HFFc6 (cell line): Measurements from ENCODE around the gene RNF213. TPM values are rescaled to one million over a fixed set of nuclear protein-coding genes. Genes with fewer than 3 reads are reported as not detected.
A peak's percentile ranks its signal among the peaks of the same experiment; 100 is the strongest.

Experiments used
- DNase-seq: peaks from one replicate; pipeline ENCODE4 v3.0.0-alpha.2; 2018
- H3K27ac Mint-ChIP-seq: 2 replicates; pipeline ENCODE4 v1.8.0; 2020; ENCODE audit warnings: mild to moderate bottlenecking, mixed read lengths
- H3K27me3 Mint-ChIP-seq: 2 replicates; pipeline ENCODE4 v1.8.0; 2021; ENCODE audit warnings: mild to moderate bottlenecking, moderate library complexity, mixed read lengths; ENCODE audit not compliant: insufficient read depth
- H3K36me3 Mint-ChIP-seq: 2 replicates; pipeline ENCODE4 v1.8.0; 2021; ENCODE audit warnings: low read depth, mixed read lengths
- H3K4me1 Mint-ChIP-seq: 2 replicates; pipeline ENCODE4 v1.8.0; 2020; ENCODE audit warnings: low read depth, mixed read lengths
- H3K4me3 Mint-ChIP-seq: 2 replicates; pipeline ENCODE4 v1.8.0; 2020; ENCODE audit warnings: mild to moderate bottlenecking, moderate library complexity, mixed read lengths
- H3K9me3 Mint-ChIP-seq: 2 replicates; pipeline ENCODE4 v1.8.0; 2020; ENCODE audit warnings: mild to moderate bottlenecking, mixed read lengths
- CTCF ChIP-seq: fragments of 200-600 bp; sonication (generic); IDR thresholded peaks from 2 replicates; pipeline ENCODE4 v1.5.0; 2021; ENCODE audit warnings: antibody characterized with exemption, mild to moderate bottlenecking
- total RNA-seq, 6 experiments: library from RNA; stranded (reverse); fragmentation: NEBNext Ultra II Directional; extraction: Animal tissue kit (Norgen Biotek cat#: 25700); gene quantifications; 2 replicates in 1 of 6; 3 replicates in 5 of 6; pipeline ENCODE4 v1.2.3, GENCODE V29; 2021

Gene RNF213
- total RNA-seq, 6 experiments from 2014 or later: 42.0 to 51.6 (median 48.3) TPM

GRCh38 chr17:80219013-80219762, 41.5 kb upstream of the RNF213 start:
- Mint-ChIP-seq H3K27me3 (no peaks in the 10 kb centered on the region; the same call in none of the 2 replicates), H3K27ac (peak overlapping the region; percentile 77), H3K36me3 (peaks cover 17% of the 10 kb centered on the region), H3K4me1 (peaks cover 13% of the 10 kb centered on the region), H3K4me3 (peak overlapping the region; percentile 94), H3K9me3 (no peaks in the 10 kb centered on the region)
- peak; percentile 71 for DNase-seq
- TF ChIP-seq CTCF: no peak

- Mint-ChIP-seq H3K36me3 (peaks cover 17% of the 10 kb centered on the region), H3K4me3 (peak overlapping the region; percentile 94), H3K9me3 (no peaks in the 10 kb centered on the region), H3K27ac (peak overlapping the region; percentile 77), H3K4me1 (peaks cover 13% of the 10 kb centered on the region), H3K27me3 (no peaks in the 10 kb centered on the region; the same call in none of the 2 replicates)
- DNase-seq: no peak
- no peak for TF ChIP-seq CTCF
These were observed 40.9 kb upstream of the RNF213 start for GRCh38 chr17:80219763-80220053.

- TF ChIP-seq CTCF: peak; percentile 45
- Mint-ChIP-seq H3K9me3 (no peaks in the 10 kb centered on the region), H3K4me1 (peaks cover 13% of the 10 kb centered on the region), H3K27me3 (no peaks in the 10 kb centered on the region; the same call in none of the 2 replicates), H3K4me3 (peak within 1 kb of the TSS; percentile 94), H3K36me3 (peaks cover 17% of the 10 kb centered on the region), H3K27ac (peak within 1 kb of the TSS; percentile 77)
- DNase-seq: peak; percentile 59
These were observed 40.5 kb upstream of the RNF213 start, which contains the start of the genes SGSH and SLC26A11 for GRCh38 chr17:80220054-80220735. Gene SGSH (minus strand): TSS chr17:80220333. CDS start chr17:80220313, 20 bp downstream. Gene SLC26A11 (plus strand): TSS chr17:80220427. CDS start chr17:80221561, 1,134 bp downstream.

- Mint-ChIP-seq H3K27ac (no peak overlapping the region), H3K4me3 (peak overlapping the region; percentile 82), H3K36me3 (peaks cover 15% of the 10 kb centered on the region), H3K9me3 (no peaks in the 10 kb centered on the region), H3K4me1 (peaks cover 13% of the 10 kb centered on the region), H3K27me3 (no peaks in the 10 kb centered on the region; the same call in none of the 2 replicates)
- DNase-seq: no peak
- no peak for TF ChIP-seq CTCF
These were observed 39.9 kb upstream of the RNF213 start for GRCh38 chr17:80220736-80221215.

GRCh38 chr17:80221351-80222105, 39.1 kb upstream of the RNF213 start:
- no peaks in the 10 kb centered on the region for H3K9me3 Mint-ChIP-seq
- no peaks in the 10 kb centered on the region; the same call in none of the 2 replicates for H3K27me3 Mint-ChIP-seq
- H3K36me3 Mint-ChIP-seq: peaks cover 7% of the 10 kb centered on the region; the same call in 1 of the 2 replicates
- no peak overlapping the region for H3K27ac Mint-ChIP-seq
- no peak for DNase-seq
- peaks cover 13% of the 10 kb centered on the region for H3K4me1 Mint-ChIP-seq
- peak overlapping the region; percentile 82 for H3K4me3 Mint-ChIP-seq
- no peak for TF ChIP-seq CTCF
